Neural crest cell (in vitro differentiated cells): Measurements from ENCODE around the gene TTLL10. TPM values are rescaled to one million over a fixed set of nuclear protein-coding genes. Genes with fewer than 3 reads are reported as not detected.

ENCODE experiments used
- DNase-seq: peaks from one replicate; pipeline ENCODE4 v3.0.0; 2021; ENCODE audit warnings: low read depth, mixed read lengths, low spot score
- H3K27ac Mint-ChIP-seq: one replicate; pipeline ENCODE4 v1.8.0; 2021; ENCODE audit warnings: mild to moderate bottlenecking, mixed read lengths; ENCODE audit not compliant: unreplicated experiment
- H3K27me3 Mint-ChIP-seq: 2 replicates; pipeline ENCODE4 v1.8.0; 2021; ENCODE audit warnings: low read depth, mild to moderate bottlenecking, mixed read lengths
- H3K36me3 Mint-ChIP-seq: 2 replicates; pipeline ENCODE4 v1.8.0; 2021; ENCODE audit warnings: low read depth, mild to moderate bottlenecking, mixed read lengths
- H3K4me1 Mint-ChIP-seq: 2 replicates; pipeline ENCODE4 v1.8.0; 2021; ENCODE audit warnings: mixed read lengths
- H3K4me3 Mint-ChIP-seq: one replicate; pipeline ENCODE4 v1.8.0; 2021; ENCODE audit warnings: mild to moderate bottlenecking, mixed read lengths
- H3K9me3 Mint-ChIP-seq: 2 replicates; pipeline ENCODE4 v1.8.0; 2021; ENCODE audit warnings: mixed read lengths
- total RNA-seq: library from RNA; stranded (reverse); gene quantifications from 2 replicates; pipeline ENCODE4 v1.2.1, GENCODE V29; 2021
- TF ChIP-seq, protein P1 (sequence below): fragments of 200-600 bp; sonication (generic); conservative IDR thresholded peaks from 2 replicates; pipeline ENCODE4 v1.5.0; 2021; ENCODE audit warnings: antibody characterized with exemption, mild to moderate bottlenecking

TTLL10 gene
- total RNA-seq, 1 donor from 2014 or later = not detected

- Mint-ChIP-seq H3K27me3 (peaks cover 7% of the 10 kb centered on the region), H3K4me1 (no peaks in the 10 kb centered on the region), H3K4me3 (no peak overlapping the region), H3K36me3 (no peaks in the 10 kb centered on the region), H3K27ac (no peak overlapping the region), H3K9me3 (no peaks in the 10 kb centered on the region)
- TF ChIP-seq, protein P1, sequence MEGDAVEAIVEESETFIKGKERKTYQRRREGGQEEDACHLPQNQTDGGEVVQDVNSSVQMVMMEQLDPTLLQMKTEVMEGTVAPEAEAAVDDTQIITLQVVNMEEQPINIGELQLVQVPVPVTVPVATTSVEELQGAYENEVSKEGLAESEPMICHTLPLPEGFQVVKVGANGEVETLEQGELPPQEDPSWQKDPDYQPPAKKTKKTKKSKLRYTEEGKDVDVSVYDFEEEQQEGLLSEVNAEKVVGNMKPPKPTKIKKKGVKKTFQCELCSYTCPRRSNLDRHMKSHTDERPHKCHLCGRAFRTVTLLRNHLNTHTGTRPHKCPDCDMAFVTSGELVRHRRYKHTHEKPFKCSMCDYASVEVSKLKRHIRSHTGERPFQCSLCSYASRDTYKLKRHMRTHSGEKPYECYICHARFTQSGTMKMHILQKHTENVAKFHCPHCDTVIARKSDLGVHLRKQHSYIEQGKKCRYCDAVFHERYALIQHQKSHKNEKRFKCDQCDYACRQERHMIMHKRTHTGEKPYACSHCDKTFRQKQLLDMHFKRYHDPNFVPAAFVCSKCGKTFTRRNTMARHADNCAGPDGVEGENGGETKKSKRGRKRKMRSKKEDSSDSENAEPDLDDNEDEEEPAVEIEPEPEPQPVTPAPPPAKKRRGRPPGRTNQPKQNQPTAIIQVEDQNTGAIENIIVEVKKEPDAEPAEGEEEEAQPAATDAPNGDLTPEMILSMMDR = no peak
- no peak for DNase-seq
Measured at GRCh38 chr1:1240822-1241587, 67.3 kb downstream of the TTLL10 start.

- H3K4me1 Mint-ChIP-seq = no peaks in the 10 kb centered on the region
- TF ChIP-seq, protein P1 = no peak
- no peak for DNase-seq
- H3K4me3 Mint-ChIP-seq = no peak overlapping the region
- H3K27ac Mint-ChIP-seq = no peak overlapping the region
- peaks cover 7% of the 10 kb centered on the region for H3K27me3 Mint-ChIP-seq
- no peaks in the 10 kb centered on the region for H3K36me3 Mint-ChIP-seq
- H3K9me3 Mint-ChIP-seq = no peaks in the 10 kb centered on the region
Measured at GRCh38 chr1:1241588-1242219, 68.0 kb downstream of the TTLL10 start.

DNA sequence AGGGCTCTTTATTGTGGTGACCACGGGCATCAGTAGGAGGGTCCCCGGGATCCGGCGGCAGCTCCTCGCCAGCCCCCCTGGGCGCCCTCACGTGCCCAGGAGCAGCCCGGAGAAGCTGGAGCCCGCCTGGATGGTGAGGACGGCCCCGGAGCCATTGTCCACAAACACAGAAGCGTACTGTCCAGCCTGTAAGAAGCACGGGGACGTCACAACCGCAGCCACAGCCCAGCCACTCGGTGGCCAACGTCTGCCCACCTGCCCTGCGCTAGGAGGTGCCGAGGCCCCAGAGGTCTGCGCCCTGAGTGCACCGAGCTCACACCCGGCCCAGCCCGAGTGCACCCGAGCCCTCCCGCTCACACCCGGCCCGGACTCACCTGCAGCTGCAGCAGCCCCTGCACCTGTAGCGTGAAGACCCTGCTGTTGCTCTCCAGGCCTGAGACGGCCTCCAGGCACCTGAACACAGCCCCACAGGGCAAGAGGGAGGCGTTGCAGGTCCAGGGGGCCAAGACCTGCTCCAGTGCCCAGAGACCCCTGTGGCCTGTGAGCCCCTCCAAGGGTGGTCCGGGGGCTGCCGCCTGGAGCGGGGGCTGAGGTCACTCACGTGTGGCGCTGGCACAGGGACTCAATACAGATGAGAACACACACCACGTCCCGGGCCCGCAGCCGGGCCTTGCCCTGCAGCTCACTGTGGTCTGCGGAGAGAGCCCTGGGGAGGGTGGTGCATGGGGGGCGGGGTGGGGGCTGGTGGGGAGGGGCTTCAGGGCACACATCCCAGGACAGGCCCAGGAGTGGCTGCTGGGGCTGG is 69.0 kb downstream of the TTLL10 start:
- no peaks in the 10 kb centered on the region for H3K4me1 Mint-ChIP-seq
- TF ChIP-seq, protein P1 = no peak
- H3K36me3 Mint-ChIP-seq = no peaks in the 10 kb centered on the region
- H3K9me3 Mint-ChIP-seq = no peaks in the 10 kb centered on the region
- DNase-seq = no peak
- H3K27me3 Mint-ChIP-seq = peaks cover 14% of the 10 kb centered on the region
- H3K4me3 Mint-ChIP-seq = no peak overlapping the region
- H3K27ac Mint-ChIP-seq = no peak overlapping the region

DNA sequence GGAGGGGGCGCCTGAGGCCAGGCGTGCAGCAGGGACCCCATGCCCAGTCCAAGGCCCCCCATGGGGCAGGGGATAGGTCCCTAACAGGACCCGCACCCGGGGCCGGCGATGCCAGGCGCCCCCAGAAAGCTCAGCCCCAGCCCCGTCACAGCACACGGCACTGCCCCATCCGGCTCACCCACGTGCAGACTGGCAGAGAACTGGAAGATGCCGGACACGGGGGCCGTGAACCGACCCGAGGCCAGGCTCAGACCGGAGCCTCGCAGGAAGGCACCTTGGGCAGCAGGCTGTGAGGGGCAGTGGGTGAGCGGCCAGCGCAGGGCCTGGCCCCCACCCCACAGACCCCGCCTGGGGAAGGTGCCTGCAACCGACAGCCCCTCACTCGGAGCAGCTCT is 69.6 kb downstream of the TTLL10 start:
- H3K4me1 Mint-ChIP-seq = no peaks in the 10 kb centered on the region
- TF ChIP-seq, protein P1 = no peak
- no peaks in the 10 kb centered on the region for H3K9me3 Mint-ChIP-seq
- peaks cover 18% of the 10 kb centered on the region for H3K27me3 Mint-ChIP-seq
- DNase-seq = no peak
- no peaks in the 10 kb centered on the region for H3K36me3 Mint-ChIP-seq
- H3K4me3 Mint-ChIP-seq = no peak overlapping the region
- no peak overlapping the region for H3K27ac Mint-ChIP-seq

GRCh38 chr1:1243807-1244191 is 70.1 kb downstream of the TTLL10 start:
- Mint-ChIP-seq H3K27me3 (peaks cover 18% of the 10 kb centered on the region), H3K36me3 (no peaks in the 10 kb centered on the region), H3K4me3 (no peak overlapping the region), H3K4me1 (no peaks in the 10 kb centered on the region), H3K27ac (no peak overlapping the region), H3K9me3 (no peaks in the 10 kb centered on the region)
- TF ChIP-seq, protein P1 = no peak
- DNase-seq = no peak
